ENCODE data around the gene ASPDH. TPM values are rescaled to one million over a fixed set of nuclear protein-coding genes. Genes with fewer than 3 reads are reported as not detected.

ASPDH gene
- total RNA-seq, 1 experiment from 2014 or later = not detected

DNA sequence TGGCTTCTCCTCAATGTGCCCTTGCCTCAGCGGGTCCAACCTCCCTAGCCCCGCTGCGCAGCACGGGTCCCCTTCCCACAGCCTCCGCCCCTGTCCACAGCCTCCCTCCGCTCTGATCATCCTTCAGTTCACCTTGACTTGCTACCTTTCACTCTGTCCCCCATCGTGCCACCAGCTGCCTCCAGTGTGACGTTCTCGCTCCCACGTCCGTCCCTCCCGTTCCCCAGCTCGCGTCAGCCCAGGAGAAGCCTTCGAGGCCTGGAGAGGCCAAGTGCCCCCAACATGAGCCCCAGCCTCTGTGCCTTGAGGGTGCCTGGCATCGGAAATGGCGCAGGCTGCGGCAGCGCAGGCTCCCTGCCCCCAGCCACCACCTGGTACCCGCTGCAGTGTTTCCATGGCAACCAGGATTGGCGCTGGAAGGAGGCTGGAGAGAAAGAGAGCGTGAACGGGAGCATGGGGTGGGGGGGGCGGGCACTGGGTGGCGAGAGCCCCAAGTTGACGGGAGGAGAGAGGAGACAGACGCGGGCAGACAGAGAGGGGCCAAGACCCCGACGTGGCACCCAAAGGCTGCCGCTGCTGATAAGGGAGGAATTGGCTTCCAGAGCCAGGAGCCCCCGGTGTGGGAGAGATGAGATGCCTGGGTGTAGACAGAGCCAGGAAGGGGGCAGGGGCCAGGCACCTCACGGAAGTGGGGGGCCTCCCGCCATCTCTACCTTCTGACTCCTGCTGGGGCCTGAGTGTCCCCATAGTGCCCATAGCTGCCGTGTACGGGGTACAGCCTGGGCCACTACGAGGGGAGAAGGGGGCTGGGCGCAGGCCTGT lies 844 bp upstream of the ASPDH start:
- no peak for DNase-seq (ENCODE audit: low spot score)

DNA sequence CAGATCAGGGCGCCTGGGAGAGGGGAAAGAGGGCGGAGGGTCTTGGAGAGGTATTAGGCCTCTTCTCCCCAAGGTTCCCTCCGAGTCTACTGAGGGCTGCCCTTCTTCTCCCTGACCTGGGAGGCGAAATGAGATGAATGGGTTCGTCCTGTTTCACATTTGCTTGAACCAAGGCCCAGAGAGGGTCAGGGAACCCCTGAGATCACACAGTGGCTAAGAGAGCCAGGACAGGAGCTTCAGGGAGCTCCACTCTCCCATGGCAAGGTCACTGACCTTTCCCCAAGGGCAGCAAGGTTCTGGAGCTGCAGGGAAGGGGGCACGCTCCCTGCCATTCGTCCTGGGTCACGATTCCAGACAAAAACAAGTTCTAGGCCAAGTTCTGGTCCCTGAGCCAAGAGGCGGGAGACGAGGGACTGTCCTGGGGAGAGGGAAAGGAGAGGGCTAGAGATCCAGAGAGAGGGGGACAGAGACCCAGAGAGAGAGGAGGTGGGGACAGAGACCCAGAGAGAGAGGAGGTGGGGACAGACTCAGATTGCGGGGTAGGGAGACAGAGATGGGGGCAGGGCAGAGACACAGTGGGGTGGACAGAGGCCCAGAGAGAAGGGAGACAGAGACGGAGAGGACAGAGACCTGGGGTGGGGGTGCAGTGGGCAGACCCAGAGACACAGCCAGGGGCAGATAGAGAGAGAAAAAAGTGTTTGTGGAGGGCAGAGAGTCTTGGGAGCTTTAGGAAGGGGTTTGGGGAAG lies 541 bp downstream of the ASPDH start:
- DNase-seq (ENCODE audit: low spot score) = no peak

DNA sequence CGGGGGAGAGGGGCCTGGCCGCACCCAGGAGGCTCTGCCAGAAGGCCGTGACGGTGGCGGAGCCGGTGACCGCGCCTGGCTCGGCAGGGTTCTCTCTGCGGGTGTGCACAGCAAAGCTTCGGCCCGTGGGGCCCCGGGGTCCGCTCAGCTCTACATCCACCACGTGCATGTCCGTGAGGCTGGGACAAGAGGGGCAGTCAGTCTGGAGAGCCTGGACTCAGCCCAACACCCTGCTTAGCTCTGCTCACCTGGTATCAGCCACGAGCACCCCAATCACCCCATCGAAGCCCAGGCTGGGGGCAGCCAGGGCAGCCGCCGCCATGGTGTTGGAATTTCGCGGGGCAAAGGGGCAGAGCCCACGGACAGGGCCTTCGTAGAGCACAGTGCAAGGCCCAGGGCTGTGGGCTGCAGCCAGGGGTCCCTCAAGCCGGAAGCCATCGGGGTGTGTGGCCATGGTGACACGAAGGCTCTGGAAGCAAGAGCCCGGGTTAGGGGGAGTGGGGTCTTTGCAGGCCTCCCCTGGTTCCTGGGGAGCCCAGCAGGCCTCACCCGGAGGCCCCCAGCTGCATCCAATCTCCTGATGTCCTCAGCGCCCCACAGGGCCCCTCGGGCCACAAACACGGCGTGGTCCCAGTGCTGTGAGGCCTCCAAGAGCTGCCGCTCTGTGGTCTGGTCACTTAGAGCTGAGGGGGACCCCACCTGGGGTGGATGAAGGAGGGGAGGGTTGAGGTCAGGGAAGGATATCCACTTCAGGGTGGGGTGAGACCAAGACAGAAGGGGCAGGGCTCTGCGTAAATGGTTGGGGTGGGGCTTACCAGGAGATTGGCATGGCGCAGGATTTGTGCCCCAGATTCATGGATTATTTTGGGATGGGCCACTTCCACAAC lies 1.4 kb downstream of the ASPDH start:
- no peak for DNase-seq (ENCODE audit: low spot score)

DNA sequence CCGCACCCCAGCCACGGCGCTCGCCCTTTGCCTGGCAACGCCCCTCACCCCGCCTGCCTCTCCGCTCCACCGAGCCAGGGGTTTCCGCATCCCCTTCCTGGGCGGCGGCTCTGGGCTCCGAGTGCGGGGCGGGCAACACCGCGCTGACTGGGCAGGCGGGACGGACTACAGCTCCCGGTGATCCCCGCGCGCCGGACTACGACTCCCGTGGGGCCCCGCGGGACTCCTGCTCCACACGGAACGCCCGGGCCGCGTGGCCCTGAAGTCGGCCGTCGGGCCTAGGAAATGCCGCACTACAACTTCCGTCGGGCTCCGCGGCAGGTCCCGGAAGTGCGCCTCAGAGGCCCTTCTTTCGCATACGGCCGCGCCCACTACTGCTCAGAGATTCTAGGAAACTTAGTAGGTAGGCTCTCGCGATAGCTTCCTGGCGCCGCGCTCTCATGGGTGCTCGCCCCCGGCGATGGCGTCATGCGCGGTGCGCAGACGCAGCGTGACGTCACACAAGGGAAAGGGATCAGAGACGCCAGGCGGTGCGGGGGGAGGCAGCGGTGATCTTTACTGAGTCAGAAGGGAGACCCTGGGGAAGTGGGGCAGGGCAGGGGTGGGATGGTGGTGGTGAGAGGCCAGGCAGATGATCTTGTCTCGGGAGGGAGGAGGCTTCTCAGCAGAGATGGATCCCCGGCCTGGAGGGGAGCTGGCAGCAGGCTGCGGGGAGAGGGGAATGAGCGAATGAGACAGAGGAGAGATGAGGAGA lies 2.5 kb downstream of the ASPDH start, which contains the start of gene JOSD2:
JOSD2 (minus strand) TSS at position 123 of the 754 bp plus-strand sequence. CDS start 760 bp downstream, outside the sequence.
- DNase-seq (ENCODE audit: low spot score) = peak; percentile 100

DNA sequence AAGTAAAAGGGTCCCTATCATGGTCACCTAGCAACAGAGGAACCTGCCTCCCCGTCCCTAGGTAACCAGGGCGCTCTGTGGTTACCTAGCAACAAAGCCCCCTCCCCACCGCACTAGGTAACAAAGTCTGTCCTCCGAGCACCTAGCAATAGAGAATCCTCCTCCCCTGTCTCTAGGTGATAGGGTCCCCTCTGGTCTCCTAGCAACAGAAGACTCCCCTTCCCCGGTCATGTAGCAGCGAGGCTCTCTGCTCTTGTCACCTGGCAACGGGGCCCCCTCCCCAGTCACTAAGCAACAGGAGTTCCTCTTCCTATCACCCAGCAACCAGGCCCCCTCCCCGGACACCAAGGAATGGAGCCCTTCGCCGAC lies 3.0 kb downstream of the ASPDH start:
- no peak for DNase-seq (ENCODE audit: low spot score)

DNA sequence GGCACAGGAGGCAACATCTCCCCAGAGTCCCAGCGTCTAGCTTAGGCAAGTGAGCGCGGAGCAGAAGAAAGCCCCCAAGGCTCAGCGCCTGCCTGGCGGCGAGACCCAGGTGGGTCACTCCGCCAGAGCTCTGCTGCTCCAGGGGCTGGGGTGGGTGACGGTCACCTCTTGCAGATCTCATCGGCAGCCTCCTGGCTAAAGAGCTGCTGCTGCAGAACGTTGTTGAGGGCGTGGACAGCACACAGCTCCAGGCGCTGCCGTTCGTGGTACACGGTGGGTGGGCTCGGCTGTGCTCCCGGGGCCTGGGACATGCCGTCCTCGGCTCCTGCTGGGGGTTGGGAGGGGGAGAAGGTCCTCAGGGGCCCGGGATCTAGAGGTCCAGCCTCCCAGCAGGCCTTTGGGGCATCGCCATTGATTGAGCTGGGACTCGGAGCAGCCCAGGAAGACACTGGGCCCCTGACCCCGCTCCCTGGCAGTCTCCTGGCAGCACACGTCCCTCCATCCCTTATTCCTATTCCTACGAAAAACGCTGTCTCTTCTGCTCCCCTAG lies 3.5 kb downstream of the ASPDH start:
- DNase-seq (ENCODE audit: low spot score) = no peak

DNA sequence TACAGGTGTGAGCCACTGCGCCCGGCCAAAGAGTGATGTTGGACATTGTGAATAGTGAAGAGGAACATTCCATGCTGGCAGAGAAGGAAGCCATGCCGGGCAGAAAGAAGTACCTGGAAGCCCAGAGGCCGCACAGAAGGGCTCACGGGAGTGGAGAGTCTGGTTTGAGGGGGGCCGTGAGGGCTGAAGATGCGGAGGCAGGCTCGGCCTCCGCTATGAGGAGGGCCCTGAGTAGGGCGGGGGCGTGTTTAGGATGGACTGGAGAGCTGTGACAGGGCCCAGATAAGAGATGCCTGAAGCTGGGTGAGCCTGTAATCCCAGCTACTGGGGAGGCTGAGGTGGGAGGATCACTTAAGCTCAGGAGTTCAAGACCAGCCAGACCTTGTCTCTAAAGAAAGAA lies 4.3 kb downstream of the ASPDH start:
- no peak for DNase-seq (ENCODE audit: low spot score)

DNA sequence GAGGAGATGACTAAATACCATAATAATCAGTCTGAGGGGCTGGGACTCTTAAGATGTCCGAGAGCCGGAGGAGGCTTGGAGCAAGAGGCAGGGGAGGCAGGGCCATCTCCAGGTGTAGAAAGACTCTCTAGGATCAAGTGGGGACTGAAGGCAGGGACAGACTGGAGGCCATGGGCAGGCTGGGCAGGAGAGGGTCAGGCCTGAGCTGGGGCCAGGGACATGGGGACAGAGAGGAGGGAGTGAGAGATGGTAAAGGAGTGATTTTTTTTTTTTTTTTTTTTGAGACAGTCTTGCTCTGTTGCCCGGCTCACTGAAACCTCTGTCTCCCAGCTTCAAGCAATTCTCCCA lies 4.9 kb downstream of the ASPDH start:
- DNase-seq (ENCODE audit: low spot score) = no peak

DNA sequence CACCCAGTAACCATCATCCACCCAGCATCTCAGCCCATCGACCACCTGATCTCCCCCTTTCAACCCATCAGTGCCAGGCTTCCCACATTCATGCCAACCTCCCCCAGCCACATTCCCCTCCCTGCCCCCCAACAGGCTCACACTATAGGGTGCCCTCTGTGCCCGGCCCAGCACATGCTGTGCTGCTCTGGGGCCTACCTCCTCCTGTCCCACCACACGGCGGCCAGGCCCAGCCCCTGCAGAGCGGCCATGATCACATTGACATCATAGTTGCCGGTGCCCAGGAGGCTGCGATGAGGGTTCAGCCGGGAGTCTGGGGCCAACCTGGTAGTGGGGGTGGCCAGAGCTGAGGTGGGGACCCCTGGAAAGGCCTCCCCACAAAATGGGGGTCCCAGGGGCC lies 6.3 kb downstream of the ASPDH start:
- no peak for DNase-seq (ENCODE audit: low spot score)

DNA sequence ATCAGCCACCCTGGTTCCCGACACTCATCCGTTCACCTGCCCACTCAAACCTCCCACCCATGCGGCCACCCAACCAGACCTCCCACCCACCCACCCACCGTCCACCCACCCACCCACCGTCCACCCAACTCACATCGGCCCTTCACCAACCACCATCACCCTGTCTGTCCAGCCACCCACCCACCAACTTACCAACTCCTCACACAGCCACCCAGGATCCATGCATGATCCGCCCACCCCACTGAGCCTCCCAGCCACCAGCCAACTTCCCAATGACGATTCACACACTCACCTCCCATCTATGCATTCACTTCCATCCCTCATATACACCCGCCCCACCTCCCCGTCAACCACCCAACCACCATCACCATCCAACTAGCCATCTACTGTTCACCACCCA lies 7.0 kb downstream of the ASPDH start:
- no peak for DNase-seq (ENCODE audit: low spot score)

DNA sequence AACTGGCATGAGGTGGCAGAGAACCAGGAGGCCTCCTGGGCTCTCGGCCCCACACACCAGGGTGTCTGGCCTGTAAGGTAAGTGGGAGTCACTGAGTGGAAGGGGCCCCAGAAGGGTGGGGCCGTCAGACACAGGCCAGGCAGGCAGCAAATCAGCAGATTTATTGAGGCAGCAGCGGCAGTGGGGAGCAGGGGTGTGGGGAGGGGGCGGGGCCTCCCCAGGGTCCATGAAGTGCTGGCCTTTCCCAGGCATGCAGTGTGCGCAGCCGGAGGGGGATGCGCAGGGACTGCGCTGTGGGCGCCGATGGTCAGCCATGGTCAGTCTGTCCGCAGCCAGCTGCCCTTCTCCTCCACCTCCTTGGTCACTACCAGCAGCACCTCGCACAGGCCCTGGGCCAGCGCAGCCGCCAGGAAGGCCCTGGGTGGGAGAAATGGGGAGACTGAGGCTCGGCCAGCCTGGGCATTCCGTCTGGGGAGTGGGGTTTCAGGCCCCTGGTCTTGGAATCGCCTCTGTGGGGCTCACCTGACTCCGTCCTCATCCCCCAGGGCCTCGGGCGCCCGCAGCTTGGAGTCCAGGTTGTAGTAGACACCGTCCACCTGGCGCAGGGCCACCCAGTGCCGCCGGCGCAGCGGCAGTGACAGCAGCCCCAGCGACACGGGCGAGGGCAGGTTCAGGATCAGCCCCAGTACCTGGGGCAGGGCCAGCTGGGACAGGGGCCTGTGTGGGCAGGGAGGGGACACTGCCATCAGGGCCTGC lies 7.7 kb downstream of the ASPDH start:
- no peak for DNase-seq (ENCODE audit: low spot score)

DNA sequence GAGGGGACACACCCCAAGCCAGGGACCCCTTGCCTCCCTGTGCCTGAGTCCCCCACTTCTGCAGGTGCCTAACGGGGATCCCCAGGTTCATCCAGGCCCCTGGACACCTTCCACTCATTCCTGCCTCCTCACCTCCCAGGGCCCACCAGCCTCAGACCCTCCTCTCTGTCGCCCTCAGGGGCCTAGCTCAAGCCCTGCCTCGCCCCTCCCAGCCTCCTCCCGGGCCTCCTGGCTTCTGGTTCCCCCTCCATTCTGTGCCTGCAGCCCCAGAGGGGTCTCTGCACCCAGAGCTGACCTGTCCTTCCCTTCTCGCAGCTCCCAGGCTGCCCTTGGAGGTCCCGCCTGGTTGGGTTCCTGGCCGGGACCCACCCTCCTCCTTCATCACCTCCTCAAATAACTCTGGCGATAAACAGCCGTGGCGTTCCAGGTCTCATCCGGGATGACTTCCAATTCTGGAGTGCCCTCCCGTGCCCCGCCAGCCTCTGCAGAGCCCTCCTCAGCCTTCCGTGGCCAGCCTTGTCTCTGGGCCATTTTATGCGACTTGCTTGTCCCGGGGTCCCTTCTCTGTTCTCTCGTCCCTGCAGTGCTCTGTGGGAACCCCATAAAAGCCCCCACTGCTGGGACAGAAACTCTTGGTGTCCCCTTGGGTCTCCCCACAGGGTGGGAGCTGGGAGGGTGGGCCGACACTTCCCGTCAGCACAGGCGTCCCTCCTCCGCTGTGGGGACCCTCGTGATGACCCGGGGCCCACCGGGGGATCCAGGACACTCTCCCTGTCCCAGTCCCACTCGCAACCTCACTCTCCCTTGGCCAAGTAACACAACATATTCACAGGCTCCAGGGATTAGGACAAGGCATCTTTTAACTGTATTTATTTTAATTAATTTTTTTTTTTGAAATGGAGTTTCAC lies 11.9 kb downstream of the ASPDH start:
- DNase-seq (ENCODE audit: low spot score) = no peak

DNA sequence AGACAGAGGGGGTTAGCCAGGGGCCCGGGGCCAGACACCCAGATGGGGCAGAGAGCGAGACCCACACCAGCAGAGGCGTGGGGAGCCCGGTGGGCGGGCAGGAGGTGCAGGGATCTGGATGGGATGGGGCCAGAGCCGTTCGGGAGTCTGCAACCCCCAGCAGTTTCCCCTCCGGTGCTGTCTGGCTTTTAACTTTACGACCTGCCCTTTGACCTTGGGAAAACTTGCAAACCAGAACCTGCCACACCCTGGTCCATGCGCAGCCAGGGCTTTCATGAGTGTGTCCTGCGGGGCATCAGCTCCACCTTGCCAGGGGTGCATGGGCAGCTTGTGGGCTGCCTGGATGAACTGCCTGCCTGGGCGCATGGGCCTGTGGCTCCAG lies 12.5 kb downstream of the ASPDH start:
- no peak for DNase-seq (ENCODE audit: low spot score)

DNA sequence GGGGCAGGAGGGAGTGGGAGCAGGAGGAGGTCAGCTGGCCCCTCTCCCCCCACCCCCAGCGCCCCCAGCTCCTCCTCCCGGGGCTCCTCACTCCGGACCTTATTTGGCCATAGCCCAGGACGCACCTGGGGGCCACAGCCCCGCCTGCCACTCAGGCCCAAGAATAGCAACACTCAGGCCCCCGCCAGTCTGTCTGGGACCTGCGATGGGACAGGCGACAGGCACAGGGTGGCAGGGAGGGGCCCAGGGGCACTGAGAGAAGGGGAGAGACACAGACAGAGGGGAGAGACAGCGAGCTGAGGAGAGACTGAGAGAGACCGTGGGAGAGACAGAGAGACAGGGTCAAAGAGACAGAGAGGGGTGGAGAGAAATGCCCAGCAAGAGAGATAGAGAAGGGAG lies 13.0 kb downstream of the ASPDH start:
- no peak for DNase-seq (ENCODE audit: low spot score)

DNA sequence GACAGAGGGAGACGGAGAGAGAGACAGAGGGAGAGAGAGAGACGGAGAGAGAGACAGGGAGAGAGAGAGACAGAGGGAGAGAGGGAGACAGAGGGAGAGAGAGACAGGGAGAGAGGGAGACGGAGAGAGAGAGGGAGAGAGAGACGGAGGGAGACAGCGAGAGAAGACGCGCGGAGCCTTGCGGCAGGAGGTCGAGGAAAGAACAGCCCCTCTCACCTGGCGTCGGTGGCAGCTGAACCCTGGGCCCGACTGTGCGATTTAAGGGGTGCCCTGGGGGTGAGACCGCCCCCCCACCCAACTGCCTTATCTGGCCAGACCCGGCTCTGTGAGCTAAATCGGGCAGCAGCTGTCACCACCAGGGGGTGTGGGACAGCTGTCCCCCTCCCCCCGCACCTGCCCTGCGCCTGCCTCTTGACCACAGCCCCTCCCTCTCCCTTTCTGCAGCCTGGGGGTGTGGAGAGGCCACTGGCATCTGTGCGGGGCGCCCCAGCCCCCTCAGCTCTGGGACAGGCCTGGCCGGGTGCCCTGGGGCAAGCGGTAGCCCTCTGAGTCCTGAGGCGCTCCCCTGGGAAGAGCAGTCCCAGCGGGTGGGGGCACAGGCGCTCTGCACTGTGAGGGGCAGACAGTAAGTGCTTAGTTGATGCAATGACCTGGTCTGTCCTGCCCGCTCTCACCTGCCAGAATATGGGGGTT lies 13.5 kb downstream of the ASPDH start:
- no peak for DNase-seq (ENCODE audit: low spot score)

DNA sequence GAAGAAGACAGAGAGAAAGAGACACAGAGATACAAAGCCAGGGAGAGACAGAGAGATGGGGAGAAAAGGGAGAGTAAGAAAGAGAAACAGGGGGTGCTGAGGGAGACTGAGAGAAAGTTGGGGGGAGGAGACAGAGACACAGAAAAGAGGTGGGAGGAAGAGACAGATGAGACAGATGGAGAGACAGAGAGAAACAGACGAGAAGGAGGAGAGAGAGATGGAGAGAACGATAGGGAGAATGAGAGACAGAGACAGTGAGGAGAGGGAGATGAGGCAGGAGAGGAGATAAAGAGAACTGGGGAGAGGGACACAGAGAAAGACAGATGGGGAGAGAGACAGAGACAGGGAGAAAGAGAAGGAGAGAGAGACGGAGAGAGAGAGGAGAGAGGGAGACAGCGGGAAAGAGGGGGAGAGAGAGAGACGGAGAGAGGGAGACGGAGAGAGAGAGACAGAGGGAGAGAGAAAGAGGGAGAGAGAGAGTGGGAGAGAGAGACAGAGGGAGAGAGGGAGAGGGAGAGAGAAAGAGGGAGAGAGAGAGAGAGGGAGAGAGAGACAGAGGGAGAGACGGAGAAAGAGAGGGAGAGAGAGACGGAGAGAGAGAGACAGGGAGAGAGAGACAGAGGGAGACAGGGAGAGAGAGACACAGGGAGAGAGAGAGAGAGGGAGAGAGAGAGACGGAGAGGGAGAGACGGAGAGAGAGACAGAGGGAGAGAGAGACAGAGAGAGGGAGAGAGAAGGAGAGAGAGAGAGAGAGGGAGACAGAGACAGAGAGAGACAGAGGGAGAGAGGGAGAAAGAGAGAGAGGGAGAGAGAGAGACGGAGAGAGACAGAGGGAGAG lies 15.3 kb downstream of the ASPDH start:
- DNase-seq (ENCODE audit: low spot score) = no peak

DNA sequence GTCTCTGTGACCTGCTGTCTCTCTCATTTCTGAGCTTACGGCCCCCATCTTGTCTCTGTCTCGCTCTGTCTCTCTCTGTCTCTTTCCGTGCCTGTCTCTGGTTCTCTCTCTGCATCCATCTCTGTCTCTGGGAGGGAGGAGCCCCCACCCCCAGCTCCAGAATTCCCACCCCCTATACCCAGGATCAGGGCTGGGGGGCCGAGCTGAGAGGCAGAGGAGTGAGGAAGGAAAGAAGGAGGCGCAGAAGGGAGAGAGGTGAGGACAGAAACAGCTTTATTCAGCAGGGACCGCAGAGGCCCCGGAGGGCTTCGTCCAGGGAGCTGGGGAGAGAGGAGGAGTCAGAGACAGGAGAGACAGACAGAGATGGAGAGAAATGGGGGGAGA lies 16.7 kb downstream of the ASPDH start:
- no peak for DNase-seq (ENCODE audit: low spot score)
